ENCODE measurements around the gene MAP3K1.

Gene MAP3K1

GRCh38 chr5:56824019-56824418, 8.7 kb downstream of the MAP3K1 start:
- Histone ChIP-seq H2AFZ (ENCODE audit: low read depth, low read length) (no peak overlapping the region), H3K9ac (ENCODE audit: low read length) (no peak overlapping the region), H3K27me3 (ENCODE audit: low read depth, low read length) (no peaks in the 10 kb centered on the region), H3K9me3 (ENCODE audit: insufficient read depth, low read length) (no peaks in the 10 kb centered on the region), H3K36me3 (replicated peaks; ENCODE audit: low read depth, low read length) (peaks cover 17% of the 10 kb centered on the region), H3K4me1 (ENCODE audit: low read length) (peaks cover 49% of the 10 kb centered on the region), H4K20me1 (ENCODE audit: insufficient read depth, low read length) (peaks cover 95% of the 10 kb centered on the region), H3K79me2 (ENCODE audit: low read length) (peaks cover 100% of the 10 kb centered on the region), H3K4me3 (ENCODE audit: low read length) (no peak overlapping the region), H3K4me2 (ENCODE audit: low read length) (no peak overlapping the region), H3K27ac (ENCODE audit: low read length) (no peak overlapping the region)
- TF ChIP-seq CTCF (IDR thresholded peaks at IDR 0.05; ENCODE audit: low read depth, low read length) (no peak), EZH2phosphoT487 (IDR thresholded peaks at IDR 0.05; ENCODE audit: low read depth) (no peak)

GRCh38 chr5:56825222-56825824, 10.0 kb downstream of the MAP3K1 start:
- H3K36me3 ChIP-seq (replicated peaks; ENCODE audit: low read depth, low read length), result peaks cover 17% of the 10 kb centered on the region
- peaks cover 51% of the 10 kb centered on the region for H3K4me1 ChIP-seq (ENCODE audit: low read length)
- no peak overlapping the region for H3K27ac ChIP-seq (ENCODE audit: low read length)
- TF ChIP-seq CTCF (IDR thresholded peaks at IDR 0.05; ENCODE audit: low read depth, low read length), result no peak
- TF ChIP-seq EZH2phosphoT487 (IDR thresholded peaks at IDR 0.05; ENCODE audit: low read depth), result no peak
- H3K4me3 ChIP-seq (ENCODE audit: low read length), result no peak overlapping the region
- H2AFZ ChIP-seq (ENCODE audit: low read depth, low read length), result no peak overlapping the region
- no peaks in the 10 kb centered on the region for H3K27me3 ChIP-seq (ENCODE audit: low read depth, low read length)
- H3K9me3 ChIP-seq (ENCODE audit: insufficient read depth, low read length), result no peaks in the 10 kb centered on the region
- H3K79me2 ChIP-seq (ENCODE audit: low read length), result peaks cover 100% of the 10 kb centered on the region
- no peak overlapping the region for H3K4me2 ChIP-seq (ENCODE audit: low read length)
- H3K9ac ChIP-seq (ENCODE audit: low read length), result no peak overlapping the region
- H4K20me1 ChIP-seq (ENCODE audit: insufficient read depth, low read length), result peaks cover 98% of the 10 kb centered on the region

GRCh38 chr5:56827049-56827448, 11.7 kb downstream of the MAP3K1 start:
- H3K4me3 ChIP-seq (ENCODE audit: low read length), result no peak overlapping the region
- H3K27ac ChIP-seq (ENCODE audit: low read length), result no peak overlapping the region
- no peak overlapping the region for H3K4me2 ChIP-seq (ENCODE audit: low read length)

GRCh38 chr5:56827924-56828323, 12.6 kb downstream of the MAP3K1 start:
- H3K9ac ChIP-seq (ENCODE audit: low read length), result no peak overlapping the region
- peaks cover 100% of the 10 kb centered on the region for H3K79me2 ChIP-seq (ENCODE audit: low read length)
- no peaks in the 10 kb centered on the region for H3K27me3 ChIP-seq (ENCODE audit: low read depth, low read length)
- H3K36me3 ChIP-seq (replicated peaks; ENCODE audit: low read depth, low read length), result peaks cover 8% of the 10 kb centered on the region
- H3K9me3 ChIP-seq (ENCODE audit: insufficient read depth, low read length), result no peaks in the 10 kb centered on the region
- H4K20me1 ChIP-seq (ENCODE audit: insufficient read depth, low read length), result peaks cover 98% of the 10 kb centered on the region
- no peak for TF ChIP-seq EZH2phosphoT487 (IDR thresholded peaks at IDR 0.05; ENCODE audit: low read depth)
- no peak for TF ChIP-seq CTCF (IDR thresholded peaks at IDR 0.05; ENCODE audit: low read depth, low read length)
- H2AFZ ChIP-seq (ENCODE audit: low read depth, low read length), result no peak overlapping the region
- no peak overlapping the region for H3K27ac ChIP-seq (ENCODE audit: low read length)
- H3K4me2 ChIP-seq (ENCODE audit: low read length), result peak overlapping the region; percentile 67
- H3K4me3 ChIP-seq (ENCODE audit: low read length), result no peak overlapping the region
- peaks cover 44% of the 10 kb centered on the region for H3K4me1 ChIP-seq (ENCODE audit: low read length)

More at GRCh38 chr5:56827049-56827448, 11.7 kb downstream of the MAP3K1 start:
- peaks cover 100% of the 10 kb centered on the region for H3K79me2 ChIP-seq (ENCODE audit: low read length)
- H3K9ac ChIP-seq (ENCODE audit: low read length), result no peak overlapping the region
- H3K9me3 ChIP-seq (ENCODE audit: insufficient read depth, low read length), result no peaks in the 10 kb centered on the region
- peaks cover 98% of the 10 kb centered on the region for H4K20me1 ChIP-seq (ENCODE audit: insufficient read depth, low read length)
- TF ChIP-seq CTCF (IDR thresholded peaks at IDR 0.05; ENCODE audit: low read depth, low read length) (no peak), EZH2phosphoT487 (IDR thresholded peaks at IDR 0.05; ENCODE audit: low read depth) (no peak)
- no peaks in the 10 kb centered on the region for H3K27me3 ChIP-seq (ENCODE audit: low read depth, low read length)
- peaks cover 48% of the 10 kb centered on the region for H3K4me1 ChIP-seq (ENCODE audit: low read length)
- peaks cover 8% of the 10 kb centered on the region for H3K36me3 ChIP-seq (replicated peaks; ENCODE audit: low read depth, low read length)
- H2AFZ ChIP-seq (ENCODE audit: low read depth, low read length), result no peak overlapping the region

Measured in OCI-LY3 (cell line).